22Rv1 (cell line): ENCODE measurements around the gene HAUS7.

Source experiments
- ZFX ChIP-seq: fragments of 450-650 bp; IDR thresholded peaks from 2 replicates; pipeline ENCODE4 v1.6.1; 2017; ENCODE audit warnings: antibody characterized with exemption, borderline replicate concordance
- TF ChIP-seq, protein P1 (sequence below): fragments of 450-650 bp; IDR thresholded peaks from 2 replicates; pipeline ENCODE4 v1.5.1; 2017; ENCODE audit warnings: mild to moderate bottlenecking

DNA sequence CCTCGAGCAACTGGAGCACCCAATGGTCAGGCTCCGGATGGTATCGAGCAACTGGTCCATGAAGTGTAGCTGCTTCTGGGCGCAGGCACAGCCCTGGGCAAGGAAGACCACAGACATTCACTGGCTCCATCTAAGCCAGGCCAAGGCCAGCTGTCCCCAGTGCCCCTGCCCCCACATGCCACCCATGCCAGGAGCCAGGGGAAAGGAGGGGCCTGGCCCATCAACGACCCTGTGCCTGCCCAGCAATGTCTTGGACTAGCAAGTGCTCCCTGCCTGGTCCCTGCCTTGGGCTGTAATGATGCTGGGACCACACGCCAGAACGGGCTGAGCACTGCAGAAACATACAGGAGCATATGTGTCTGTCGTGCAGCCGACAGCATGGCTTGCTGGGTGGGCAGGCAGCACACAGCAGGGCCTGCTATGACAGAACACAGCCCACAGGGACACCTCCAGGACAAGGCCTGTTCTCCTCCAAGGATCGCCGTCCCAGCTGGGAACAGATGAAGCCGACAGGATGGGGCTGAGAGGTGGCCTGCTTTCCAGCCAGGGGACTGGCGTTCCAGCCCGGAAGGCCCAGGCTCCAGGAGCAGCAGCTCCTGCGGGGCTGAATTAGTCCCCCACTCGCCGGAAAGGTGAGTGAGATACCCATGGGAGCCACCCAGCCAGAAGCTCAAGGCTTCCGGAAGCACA lies 13.1 kb downstream of the HAUS7 start:
- TF ChIP-seq, protein P1, sequence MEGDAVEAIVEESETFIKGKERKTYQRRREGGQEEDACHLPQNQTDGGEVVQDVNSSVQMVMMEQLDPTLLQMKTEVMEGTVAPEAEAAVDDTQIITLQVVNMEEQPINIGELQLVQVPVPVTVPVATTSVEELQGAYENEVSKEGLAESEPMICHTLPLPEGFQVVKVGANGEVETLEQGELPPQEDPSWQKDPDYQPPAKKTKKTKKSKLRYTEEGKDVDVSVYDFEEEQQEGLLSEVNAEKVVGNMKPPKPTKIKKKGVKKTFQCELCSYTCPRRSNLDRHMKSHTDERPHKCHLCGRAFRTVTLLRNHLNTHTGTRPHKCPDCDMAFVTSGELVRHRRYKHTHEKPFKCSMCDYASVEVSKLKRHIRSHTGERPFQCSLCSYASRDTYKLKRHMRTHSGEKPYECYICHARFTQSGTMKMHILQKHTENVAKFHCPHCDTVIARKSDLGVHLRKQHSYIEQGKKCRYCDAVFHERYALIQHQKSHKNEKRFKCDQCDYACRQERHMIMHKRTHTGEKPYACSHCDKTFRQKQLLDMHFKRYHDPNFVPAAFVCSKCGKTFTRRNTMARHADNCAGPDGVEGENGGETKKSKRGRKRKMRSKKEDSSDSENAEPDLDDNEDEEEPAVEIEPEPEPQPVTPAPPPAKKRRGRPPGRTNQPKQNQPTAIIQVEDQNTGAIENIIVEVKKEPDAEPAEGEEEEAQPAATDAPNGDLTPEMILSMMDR: no peak
- no peak for TF ChIP-seq ZFX
